ENCODE measurements around the gene RAE1. TPM values are rescaled to one million over a fixed set of nuclear protein-coding genes. Genes with fewer than 3 reads are reported as not detected.

RAE1 gene
- total and polyA plus RNA-seq, 2 experiments from 2014 or later: 35.4 to 43.3 TPM

GRCh38 chr20:57404419-57405072 lies 53.5 kb downstream of the RAE1 start:
- Histone ChIP-seq H3K79me2 (replicated peaks; ENCODE audit: insufficient read depth) (peaks cover 32% of the 10 kb centered on the region), H3K4me3 (no peak overlapping the region), H2AFZ (no peak overlapping the region), H3K4me2 (no peak overlapping the region), H3K4me1 (ENCODE audit: insufficient read depth) (no peaks in the 10 kb centered on the region), H3K36me3 (ENCODE audit: insufficient read depth) (peaks cover 13% of the 10 kb centered on the region; the same call in 1 of the 2 replicates), H3K9me2 (ENCODE audit: insufficient read depth) (no peaks in the 10 kb centered on the region), H3F3A (replicated peaks; ENCODE audit: low read depth) (no peaks in the 10 kb centered on the region), H4K20me1 (replicated peaks; ENCODE audit: insufficient read depth) (peaks cover 6% of the 10 kb centered on the region), H3K27ac (ENCODE audit: low read depth) (no peak overlapping the region), H3K27me3 (ENCODE audit: insufficient read depth) (no peaks in the 10 kb centered on the region)
- Mint-ChIP-seq H3K4me1 (no peaks in the 10 kb centered on the region), H3K4me3 (no peak overlapping the region), H3K9me3 (no peaks in the 10 kb centered on the region), H3K27me3 (ENCODE audit: insufficient read depth, low read depth, poor library complexity) (peaks cover 9% of the 10 kb centered on the region), H3K36me3 (ENCODE audit: low read depth) (peaks cover 43% of the 10 kb centered on the region), H3K27ac (no peak overlapping the region)
- DNase-seq (ENCODE audit: low spot score) (no peak), ATAC-seq (no peak)
- TF ChIP-seq EZH2phosphoT487 (IDR thresholded peaks at IDR 0.05; ENCODE audit: unreplicated experiment) (no peak), STAT1 (IDR thresholded peaks at IDR 0.05; ENCODE audit: unreplicated experiment) (no peak), EZH2 (IDR thresholded peaks at IDR 0.05; ENCODE audit: low read depth, unreplicated experiment) (no peak), ZNF331 (CRISPR knock-in tag; IDR thresholded peaks at IDR 0.05; ENCODE audit: low read depth) (no peak), POLR2AphosphoS5 (IDR thresholded peaks at IDR 0.05; ENCODE audit: low read depth) (no peak), ETS1 (IDR thresholded peaks at IDR 0.05) (no peak), NANOG (IDR thresholded peaks at IDR 0.05; ENCODE audit: borderline replicate concordance) (no peak), ZNF114 (CRISPR knock-in tag; IDR thresholded peaks at IDR 0.05) (no peak), ZNF462 (CRISPR knock-in tag; IDR thresholded peaks at IDR 0.05) (no peak), JUNB (IDR thresholded peaks at IDR 0.05; ENCODE audit: unreplicated experiment) (no peak), CTCF (conservative IDR thresholded peaks at IDR 0.05; ENCODE audit: low read depth in 2 of 2) (no peak)
